ENCODE results near the gene DLEC1. TPM values are rescaled to one million over a fixed set of nuclear protein-coding genes. Genes with fewer than 3 reads are reported as not detected.

DLEC1 gene
- polyA plus RNA-seq, 1 experiment: 0.06 TPM

DNA sequence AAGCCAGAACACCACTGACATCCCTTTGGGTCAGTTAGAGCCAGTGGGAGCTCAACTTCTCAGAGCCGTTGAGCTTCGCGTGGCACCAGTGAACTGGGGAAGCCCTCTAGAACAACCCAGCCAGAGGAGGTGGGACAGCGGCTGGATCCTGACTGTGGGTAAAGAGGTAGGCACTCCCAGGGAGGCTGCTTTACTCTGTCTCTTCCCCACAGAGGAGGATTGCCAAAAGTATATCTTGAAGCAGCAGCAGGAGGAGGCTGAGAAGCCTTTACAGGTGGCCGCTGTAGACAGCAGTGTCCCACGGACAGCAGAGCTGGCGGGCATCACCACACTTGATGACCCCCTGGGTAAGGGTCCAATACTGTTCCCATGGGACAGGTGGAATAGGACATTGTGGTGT lies 100.6 kb downstream of the DLEC1 start:
- Histone ChIP-seq H3K4me3 (ENCODE audit: low read depth, low read length) (peak overlapping the region; percentile 83), H3K27me3 (ENCODE audit: control insufficient read depth, insufficient read depth, low read length) (no peaks in the 10 kb centered on the region), H3K36me3 (ENCODE audit: control insufficient read depth, insufficient read depth, low read length) (peaks cover 12% of the 10 kb centered on the region)
- ChIA-PET CTCF (interaction anchor here (0.6 to 1.4 kb wide), 4 partner anchors 14 to 353 kb away, joined by 3 read pairs; no protein-coding TSS in a partner anchor), POLR2A (no interaction called here)
- DNase-seq (ENCODE audit: low read depth): no peak
- TF ChIP-seq, protein P1, sequence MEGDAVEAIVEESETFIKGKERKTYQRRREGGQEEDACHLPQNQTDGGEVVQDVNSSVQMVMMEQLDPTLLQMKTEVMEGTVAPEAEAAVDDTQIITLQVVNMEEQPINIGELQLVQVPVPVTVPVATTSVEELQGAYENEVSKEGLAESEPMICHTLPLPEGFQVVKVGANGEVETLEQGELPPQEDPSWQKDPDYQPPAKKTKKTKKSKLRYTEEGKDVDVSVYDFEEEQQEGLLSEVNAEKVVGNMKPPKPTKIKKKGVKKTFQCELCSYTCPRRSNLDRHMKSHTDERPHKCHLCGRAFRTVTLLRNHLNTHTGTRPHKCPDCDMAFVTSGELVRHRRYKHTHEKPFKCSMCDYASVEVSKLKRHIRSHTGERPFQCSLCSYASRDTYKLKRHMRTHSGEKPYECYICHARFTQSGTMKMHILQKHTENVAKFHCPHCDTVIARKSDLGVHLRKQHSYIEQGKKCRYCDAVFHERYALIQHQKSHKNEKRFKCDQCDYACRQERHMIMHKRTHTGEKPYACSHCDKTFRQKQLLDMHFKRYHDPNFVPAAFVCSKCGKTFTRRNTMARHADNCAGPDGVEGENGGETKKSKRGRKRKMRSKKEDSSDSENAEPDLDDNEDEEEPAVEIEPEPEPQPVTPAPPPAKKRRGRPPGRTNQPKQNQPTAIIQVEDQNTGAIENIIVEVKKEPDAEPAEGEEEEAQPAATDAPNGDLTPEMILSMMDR (IDR thresholded peaks at IDR 0.05; ENCODE audit: insufficient read depth, low read depth, low read length): no peak

DNA sequence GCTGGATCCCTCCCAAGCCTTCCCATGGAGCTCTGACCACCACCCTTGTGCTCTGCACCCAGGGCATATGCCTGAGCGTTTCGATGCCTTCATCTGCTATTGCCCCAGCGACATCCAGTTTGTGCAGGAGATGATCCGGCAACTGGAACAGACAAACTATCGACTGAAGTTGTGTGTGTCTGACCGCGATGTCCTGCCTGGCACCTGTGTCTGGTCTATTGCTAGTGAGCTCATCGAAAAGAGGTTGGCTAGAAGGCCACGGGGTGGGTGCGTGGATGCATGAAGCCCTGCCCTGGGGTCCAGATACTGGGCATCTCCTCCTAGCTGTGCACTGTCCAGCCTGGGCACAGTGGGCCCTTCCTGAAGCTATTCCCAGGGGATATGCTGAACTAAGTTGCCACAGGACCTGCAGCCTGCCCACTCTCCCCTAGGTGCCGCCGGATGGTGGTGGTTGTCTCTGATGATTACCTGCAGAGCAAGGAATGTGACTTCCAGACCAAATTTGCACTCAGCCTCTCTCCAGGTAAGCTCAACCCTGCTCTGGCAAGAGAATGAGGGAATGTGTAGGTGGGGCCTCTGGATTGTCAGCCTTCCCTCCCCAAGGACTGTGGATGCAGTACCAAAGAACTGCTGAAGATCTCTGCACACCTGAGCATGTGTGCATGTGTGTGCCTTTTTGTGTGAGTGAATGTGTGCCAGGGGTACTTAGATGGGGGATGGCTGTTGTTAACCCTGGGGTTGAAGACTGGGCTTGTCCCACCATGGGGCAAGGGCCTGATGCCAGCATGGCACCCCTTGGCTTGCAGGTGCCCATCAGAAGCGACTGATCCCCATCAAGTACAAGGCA lies 101.5 kb downstream of the DLEC1 start:
- ChIA-PET CTCF (interaction anchor here (0.7 to 1.3 kb wide), 2 partner anchors 13 to 352 kb away, joined by 3 read pairs; no protein-coding TSS in a partner anchor), POLR2A (no interaction called here)
- Histone ChIP-seq H3K27me3 (ENCODE audit: control insufficient read depth, insufficient read depth, low read length) (no peaks in the 10 kb centered on the region), H3K4me3 (ENCODE audit: low read depth, low read length) (no peak overlapping the region), H3K36me3 (ENCODE audit: control insufficient read depth, insufficient read depth, low read length) (peaks cover 12% of the 10 kb centered on the region)
- DNase-seq (ENCODE audit: low read depth): no peak
- TF ChIP-seq, protein P1 (IDR thresholded peaks at IDR 0.05; ENCODE audit: insufficient read depth, low read depth, low read length): no peak

DNA sequence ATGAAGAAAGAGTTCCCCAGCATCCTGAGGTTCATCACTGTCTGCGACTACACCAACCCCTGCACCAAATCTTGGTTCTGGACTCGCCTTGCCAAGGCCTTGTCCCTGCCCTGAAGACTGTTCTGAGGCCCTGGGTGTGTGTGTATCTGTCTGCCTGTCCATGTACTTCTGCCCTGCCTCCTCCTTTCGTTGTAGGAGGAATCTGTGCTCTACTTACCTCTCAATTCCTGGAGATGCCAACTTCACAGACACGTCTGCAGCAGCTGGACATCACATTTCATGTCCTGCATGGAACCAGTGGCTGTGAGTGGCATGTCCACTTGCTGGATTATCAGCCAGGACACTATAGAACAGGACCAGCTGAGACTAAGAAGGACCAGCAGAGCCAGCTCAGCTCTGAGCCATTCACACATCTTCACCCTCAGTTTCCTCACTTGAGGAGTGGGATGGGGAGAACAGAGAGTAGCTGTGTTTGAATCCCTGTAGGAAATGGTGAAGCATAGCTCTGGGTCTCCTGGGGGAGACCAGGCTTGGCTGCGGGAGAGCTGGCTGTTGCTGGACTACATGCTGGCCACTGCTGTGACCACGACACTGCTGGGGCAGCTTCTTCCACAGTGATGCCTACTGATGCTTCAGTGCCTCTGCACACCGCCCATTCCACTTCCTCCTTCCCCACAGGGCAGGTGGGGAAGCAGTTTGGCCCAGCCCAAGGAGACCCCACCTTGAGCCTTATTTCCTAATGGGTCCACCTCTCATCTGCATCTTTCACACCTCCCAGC lies 102.4 kb downstream of the DLEC1 start:
- Histone ChIP-seq H3K27me3 (ENCODE audit: control insufficient read depth, insufficient read depth, low read length) (peaks cover 2% of the 10 kb centered on the region; the same call in 1 of the 2 replicates), H3K4me3 (ENCODE audit: low read depth, low read length) (no peak overlapping the region), H3K36me3 (ENCODE audit: control insufficient read depth, insufficient read depth, low read length) (peaks cover 12% of the 10 kb centered on the region)
- TF ChIP-seq, protein P1 (IDR thresholded peaks at IDR 0.05; ENCODE audit: insufficient read depth, low read depth, low read length): no peak
- POLR2A ChIA-PET: interaction anchor here (0.7 kb wide), 1 partner anchor 13 kb away, joined by 3 read pairs; no protein-coding TSS in a partner anchor
- no peak for DNase-seq (ENCODE audit: low read depth)
- CTCF ChIA-PET: no interaction called here

DNA sequence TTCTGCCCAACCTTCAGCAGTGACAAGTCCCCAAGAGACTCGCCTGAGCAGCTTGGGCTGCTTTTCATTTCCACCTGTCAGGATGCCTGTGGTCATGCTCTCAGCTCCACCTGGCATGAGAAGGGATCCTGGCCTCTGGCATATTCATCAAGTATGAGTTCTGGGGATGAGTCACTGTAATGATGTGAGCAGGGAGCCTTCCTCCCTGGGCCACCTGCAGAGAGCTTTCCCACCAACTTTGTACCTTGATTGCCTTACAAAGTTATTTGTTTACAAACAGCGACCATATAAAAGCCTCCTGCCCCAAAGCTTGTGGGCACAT lies 102.9 kb downstream of the DLEC1 start:
- H3K36me3 ChIP-seq (ENCODE audit: control insufficient read depth, insufficient read depth, low read length): peaks cover 12% of the 10 kb centered on the region
- CTCF ChIA-PET: no interaction called here
- DNase-seq (ENCODE audit: low read depth): no peak
- H3K4me3 ChIP-seq (ENCODE audit: low read depth, low read length): no peak overlapping the region
- TF ChIP-seq, protein P1 (IDR thresholded peaks at IDR 0.05; ENCODE audit: insufficient read depth, low read depth, low read length): no peak
- H3K27me3 ChIP-seq (ENCODE audit: control insufficient read depth, insufficient read depth, low read length): peaks cover 2% of the 10 kb centered on the region; the same call in 1 of the 2 replicates
- POLR2A ChIA-PET: interaction anchor here (0.7 kb wide), 1 partner anchor 12 kb away, joined by 3 read pairs; no protein-coding TSS in a partner anchor

DNA sequence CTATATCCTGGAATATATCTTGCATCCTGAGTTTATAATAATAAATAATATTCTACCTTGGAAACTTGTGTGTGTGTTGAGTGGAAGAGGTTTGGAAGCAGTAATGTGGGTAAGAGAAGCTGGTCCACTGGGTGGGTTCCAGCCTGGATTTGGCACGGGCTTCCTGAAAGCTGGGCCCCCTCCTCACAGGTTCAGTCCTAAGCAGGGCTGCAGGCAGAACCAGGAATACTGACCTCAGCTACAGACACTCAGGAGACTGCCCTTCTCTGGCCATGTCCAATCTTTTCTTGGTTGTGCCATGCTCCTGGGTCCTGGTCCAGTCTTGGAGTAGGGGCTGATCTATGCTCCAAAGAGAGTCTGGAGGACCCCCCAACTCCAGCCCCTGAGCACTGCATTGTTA lies 104.0 kb downstream of the DLEC1 start:
- no peak overlapping the region for H3K4me3 ChIP-seq (ENCODE audit: low read depth, low read length)
- no peak for DNase-seq (ENCODE audit: low read depth)
- TF ChIP-seq, protein P1 (IDR thresholded peaks at IDR 0.05; ENCODE audit: insufficient read depth, low read depth, low read length): no peak
- H3K36me3 ChIP-seq (ENCODE audit: control insufficient read depth, insufficient read depth, low read length): peaks cover 12% of the 10 kb centered on the region
- ChIA-PET CTCF (no interaction called here), POLR2A (no interaction called here)
- peaks cover 2% of the 10 kb centered on the region; the same call in 1 of the 2 replicates for H3K27me3 ChIP-seq (ENCODE audit: control insufficient read depth, insufficient read depth, low read length)

All from BJ (cell line).